ENCODE measurements around the gene PWWP2B. TPM values are rescaled to one million over a fixed set of nuclear protein-coding genes. Genes with fewer than 3 reads are reported as not detected.

The PWWP2B gene
- total RNA-seq, 1 donor from 2014 or later: 19.9 TPM

GRCh38 chr10:132400547-132401151 lies 3.6 kb downstream of the PWWP2B start:
- intact Hi-C loops (cut with micrococcal nuclease): no loop called here
- ATAC-seq (peak; percentile 5), DNase-seq (peak; percentile 48)

- DNase-seq: peak; percentile 40
- ATAC-seq: no peak
- intact Hi-C loops (cut with micrococcal nuclease): no loop called here
These were observed 4.6 kb downstream of the PWWP2B start for GRCh38 chr10:132401401-132402118.

GRCh38 chr10:132402781-132403241 lies 5.8 kb downstream of the PWWP2B start:
- DNase-seq (peak; percentile 24), ATAC-seq (no peak)
- intact Hi-C loops (cut with micrococcal nuclease): no loop called here

GRCh38 chr10:132403511-132404168 lies 6.6 kb downstream of the PWWP2B start:
- ATAC-seq (no peak), DNase-seq (peak; percentile 22)
- intact Hi-C loops (cut with micrococcal nuclease): no loop called here

GRCh38 chr10:132404169-132404880 lies 7.3 kb downstream of the PWWP2B start:
- intact Hi-C loops (cut with micrococcal nuclease): no loop called here
- ATAC-seq (no peak), DNase-seq (peak; percentile 26)

- ATAC-seq (no peak), DNase-seq (peak; percentile 19)
- intact Hi-C loops (cut with micrococcal nuclease): no loop called here
These were observed 8.0 kb downstream of the PWWP2B start for GRCh38 chr10:132404911-132405462.

GRCh38 chr10:132405463-132405991 lies 8.5 kb downstream of the PWWP2B start:
- DNase-seq (peak; percentile 26), ATAC-seq (no peak)
- intact Hi-C loops (cut with micrococcal nuclease): no loop called here

GRCh38 chr10:132406181-132406580 lies 9.2 kb downstream of the PWWP2B start:
- no peak for ATAC-seq
- intact Hi-C loops (cut with micrococcal nuclease): no loop called here
- DNase-seq: peak; percentile 18

GRCh38 chr10:132406750-132407149 lies 9.8 kb downstream of the PWWP2B start:
- no peak for ATAC-seq
- DNase-seq: peak; percentile 16
- intact Hi-C loops (cut with micrococcal nuclease): no loop called here

GRCh38 chr10:132407243-132407746 lies 10.3 kb downstream of the PWWP2B start:
- DNase-seq (peak; percentile 84), ATAC-seq (peak; percentile 82)
- intact Hi-C loops (cut with micrococcal nuclease): no loop called here

- intact Hi-C loops (cut with micrococcal nuclease): no loop called here
- ATAC-seq (peak; percentile 60), DNase-seq (no peak)
These were observed 10.9 kb downstream of the PWWP2B start for GRCh38 chr10:132407846-132408278.

GRCh38 chr10:132408367-132408781 lies 11.4 kb downstream of the PWWP2B start:
- intact Hi-C loops (cut with micrococcal nuclease): no loop called here
- peak; percentile 25 for ATAC-seq
- DNase-seq: no peak

GRCh38 chr10:132408823-132409666 lies 12.0 kb downstream of the PWWP2B start:
- peak; percentile 11 for ATAC-seq
- no peak for DNase-seq
- intact Hi-C loops (cut with micrococcal nuclease): no loop called here

GRCh38 chr10:132409667-132410028 lies 12.6 kb downstream of the PWWP2B start:
- intact Hi-C loops (cut with micrococcal nuclease): no loop called here
- ATAC-seq (no peak), DNase-seq (no peak)

GRCh38 chr10:132410056-132410778 lies 13.2 kb downstream of the PWWP2B start:
- intact Hi-C loops (cut with micrococcal nuclease): no loop called here
- DNase-seq (peak; percentile 33), ATAC-seq (no peak)

GRCh38 chr10:132410779-132411532 lies 14.0 kb downstream of the PWWP2B start:
- ATAC-seq: no peak
- DNase-seq: no peak
- intact Hi-C loops (cut with micrococcal nuclease): no loop called here
